HL-60 (cell line): ENCODE results near the gene PAK4.
A peak's percentile ranks its signal among the peaks of the same experiment; 100 is the strongest.

Experiments
- DNase-seq, 2 experiments: peaks; one replicate each; pipeline ENCODE4 v3.0.0-alpha.2; 2010 to 2020; ENCODE audit warnings: low read depth in 1 of 2, low spot score in 1 of 2
- H3K27ac ChIP-seq: fragments of 250-450 bp; sonication (Bioruptor Pico); replicated peaks from 2 replicates; pipeline ENCODE4 v1.5.1; 2020; ENCODE audit warnings: mild to moderate bottlenecking, moderate library complexity
- H3K27me3 ChIP-seq: fragments of 250-450 bp; sonication (Bioruptor Pico); 2 replicates; pipeline ENCODE4 v1.5.1; 2021; ENCODE audit warnings: mild to moderate bottlenecking, moderate library complexity; ENCODE audit not compliant: insufficient read depth, poor library complexity, severe bottlenecking
- H3K4me3 ChIP-seq: replicated peaks from 2 replicates; pipeline ENCODE4 v1.5.1; 2011; ENCODE audit warnings: mild to moderate bottlenecking, control low read depth, low read length; ENCODE audit not compliant: insufficient read depth
- GABPA ChIP-seq: IDR thresholded peaks from 2 replicates; pipeline ENCODE4 v1.6.1; 2012; ENCODE audit warnings: low read depth
- POLR2AphosphoS5 ChIP-seq: IDR thresholded peaks from 2 replicates; pipeline ENCODE4 v1.6.1; 2012; ENCODE audit warnings: low read depth
- SPI1 ChIP-seq: IDR thresholded peaks from 2 replicates; pipeline ENCODE4 v1.6.1; 2012; ENCODE audit warnings: low read depth, mild to moderate bottlenecking, borderline replicate concordance
- TF ChIP-seq, protein P1 (sequence below): IDR thresholded peaks from 2 replicates; pipeline ENCODE4 v1.6.1; 2012; ENCODE audit warnings: low read depth; ENCODE audit not compliant: insufficient replicate concordance
- TF ChIP-seq, protein P2 (sequence below): IDR thresholded peaks from one replicate; pipeline ENCODE4 v1.5.1; 2011; ENCODE audit warnings: low read length, control low read depth, inconsistent platforms; ENCODE audit not compliant: insufficient read depth

Gene PAK4

DNA sequence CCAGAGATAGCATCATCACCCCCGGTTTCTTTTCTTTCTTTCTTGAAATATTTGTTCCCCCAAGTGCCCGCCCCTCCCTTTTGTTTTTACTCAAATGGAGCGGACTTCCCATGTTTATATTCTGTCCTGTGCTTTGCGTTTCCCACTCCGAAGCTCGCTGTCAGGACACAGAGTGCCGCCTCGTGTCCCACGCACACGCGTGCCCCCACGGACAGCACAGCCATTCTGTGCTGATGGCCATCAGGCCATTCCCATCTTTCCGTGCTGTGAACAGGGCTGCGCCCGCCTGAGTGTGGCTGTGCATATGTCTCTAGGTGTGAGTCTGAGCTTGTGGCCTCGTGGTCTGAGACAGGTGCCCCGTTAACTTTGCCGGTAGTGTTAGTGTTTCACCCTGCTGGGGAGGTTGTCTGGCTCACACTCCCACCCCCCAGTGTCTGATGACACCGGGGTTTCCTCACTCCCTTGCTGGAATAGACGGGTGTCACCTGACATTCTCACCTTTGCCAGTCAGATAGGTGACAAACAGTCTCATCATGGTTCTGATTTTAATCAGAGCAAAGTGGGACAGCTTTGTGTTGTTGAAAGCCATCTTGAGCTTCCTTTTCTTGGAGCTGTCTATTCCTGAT, 6.9 kb downstream of the PAK4 start:
- no peaks in the 10 kb centered on the region for H3K27me3 ChIP-seq
- no peak overlapping the region for H3K4me3 ChIP-seq
- H3K27ac ChIP-seq: no peak overlapping the region
- TF ChIP-seq, protein P1, sequence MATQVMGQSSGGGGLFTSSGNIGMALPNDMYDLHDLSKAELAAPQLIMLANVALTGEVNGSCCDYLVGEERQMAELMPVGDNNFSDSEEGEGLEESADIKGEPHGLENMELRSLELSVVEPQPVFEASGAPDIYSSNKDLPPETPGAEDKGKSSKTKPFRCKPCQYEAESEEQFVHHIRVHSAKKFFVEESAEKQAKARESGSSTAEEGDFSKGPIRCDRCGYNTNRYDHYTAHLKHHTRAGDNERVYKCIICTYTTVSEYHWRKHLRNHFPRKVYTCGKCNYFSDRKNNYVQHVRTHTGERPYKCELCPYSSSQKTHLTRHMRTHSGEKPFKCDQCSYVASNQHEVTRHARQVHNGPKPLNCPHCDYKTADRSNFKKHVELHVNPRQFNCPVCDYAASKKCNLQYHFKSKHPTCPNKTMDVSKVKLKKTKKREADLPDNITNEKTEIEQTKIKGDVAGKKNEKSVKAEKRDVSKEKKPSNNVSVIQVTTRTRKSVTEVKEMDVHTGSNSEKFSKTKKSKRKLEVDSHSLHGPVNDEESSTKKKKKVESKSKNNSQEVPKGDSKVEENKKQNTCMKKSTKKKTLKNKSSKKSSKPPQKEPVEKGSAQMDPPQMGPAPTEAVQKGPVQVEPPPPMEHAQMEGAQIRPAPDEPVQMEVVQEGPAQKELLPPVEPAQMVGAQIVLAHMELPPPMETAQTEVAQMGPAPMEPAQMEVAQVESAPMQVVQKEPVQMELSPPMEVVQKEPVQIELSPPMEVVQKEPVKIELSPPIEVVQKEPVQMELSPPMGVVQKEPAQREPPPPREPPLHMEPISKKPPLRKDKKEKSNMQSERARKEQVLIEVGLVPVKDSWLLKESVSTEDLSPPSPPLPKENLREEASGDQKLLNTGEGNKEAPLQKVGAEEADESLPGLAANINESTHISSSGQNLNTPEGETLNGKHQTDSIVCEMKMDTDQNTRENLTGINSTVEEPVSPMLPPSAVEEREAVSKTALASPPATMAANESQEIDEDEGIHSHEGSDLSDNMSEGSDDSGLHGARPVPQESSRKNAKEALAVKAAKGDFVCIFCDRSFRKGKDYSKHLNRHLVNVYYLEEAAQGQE: no peak
- TF ChIP-seq POLR2AphosphoS5 (no peak), SPI1 (no peak), GABPA (no peak)
- TF ChIP-seq, protein P2, sequence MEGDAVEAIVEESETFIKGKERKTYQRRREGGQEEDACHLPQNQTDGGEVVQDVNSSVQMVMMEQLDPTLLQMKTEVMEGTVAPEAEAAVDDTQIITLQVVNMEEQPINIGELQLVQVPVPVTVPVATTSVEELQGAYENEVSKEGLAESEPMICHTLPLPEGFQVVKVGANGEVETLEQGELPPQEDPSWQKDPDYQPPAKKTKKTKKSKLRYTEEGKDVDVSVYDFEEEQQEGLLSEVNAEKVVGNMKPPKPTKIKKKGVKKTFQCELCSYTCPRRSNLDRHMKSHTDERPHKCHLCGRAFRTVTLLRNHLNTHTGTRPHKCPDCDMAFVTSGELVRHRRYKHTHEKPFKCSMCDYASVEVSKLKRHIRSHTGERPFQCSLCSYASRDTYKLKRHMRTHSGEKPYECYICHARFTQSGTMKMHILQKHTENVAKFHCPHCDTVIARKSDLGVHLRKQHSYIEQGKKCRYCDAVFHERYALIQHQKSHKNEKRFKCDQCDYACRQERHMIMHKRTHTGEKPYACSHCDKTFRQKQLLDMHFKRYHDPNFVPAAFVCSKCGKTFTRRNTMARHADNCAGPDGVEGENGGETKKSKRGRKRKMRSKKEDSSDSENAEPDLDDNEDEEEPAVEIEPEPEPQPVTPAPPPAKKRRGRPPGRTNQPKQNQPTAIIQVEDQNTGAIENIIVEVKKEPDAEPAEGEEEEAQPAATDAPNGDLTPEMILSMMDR: no peak
- no peak for DNase-seq

DNA sequence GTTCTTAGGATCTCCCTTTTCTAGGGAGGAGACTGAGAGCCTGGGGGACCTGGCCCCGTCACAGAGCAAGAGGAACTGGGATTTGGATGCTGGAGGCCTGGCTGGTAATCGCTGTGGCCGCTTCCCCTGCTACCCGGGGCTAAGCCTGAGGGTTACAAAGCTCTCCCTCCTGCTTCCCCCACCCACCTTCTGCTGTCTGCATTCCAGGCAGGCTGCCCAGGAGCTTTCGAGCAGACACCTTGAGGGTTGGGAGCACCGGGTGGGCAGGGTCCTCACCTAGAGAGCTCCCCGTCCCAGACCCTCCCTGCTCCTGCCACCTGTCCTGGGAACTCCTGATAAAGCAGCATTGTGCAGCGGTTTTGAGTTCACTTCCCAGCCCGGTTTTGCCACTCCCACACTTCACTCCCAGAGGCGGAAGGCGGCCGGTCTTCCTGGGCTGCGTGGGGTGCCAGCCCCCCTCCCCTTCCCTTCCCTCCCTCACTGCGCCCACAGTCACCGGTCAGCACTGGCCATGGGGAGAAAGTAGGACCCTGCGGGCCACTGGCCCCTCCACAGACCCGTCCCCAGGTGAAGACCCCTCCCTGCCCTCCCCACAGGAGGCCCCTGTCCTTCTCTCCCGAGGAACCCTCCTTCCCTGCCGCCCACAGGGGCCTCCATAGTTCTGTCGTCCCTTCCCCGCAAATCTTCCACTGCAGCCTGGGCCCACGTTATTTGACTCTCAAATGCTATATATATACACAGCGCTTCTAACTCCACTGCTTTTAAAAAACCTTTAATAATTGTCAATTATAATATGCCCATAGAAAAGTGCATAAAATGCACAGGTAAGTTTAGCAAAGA, 8.1 kb downstream of the PAK4 start:
- Histone ChIP-seq H3K27ac (no peak overlapping the region), H3K27me3 (no peaks in the 10 kb centered on the region), H3K4me3 (no peak overlapping the region)
- DNase-seq: no peak
- TF ChIP-seq, protein P2: no peak
- TF ChIP-seq SPI1: peak; percentile 41; the same call in 1 of the 2 replicates

DNA sequence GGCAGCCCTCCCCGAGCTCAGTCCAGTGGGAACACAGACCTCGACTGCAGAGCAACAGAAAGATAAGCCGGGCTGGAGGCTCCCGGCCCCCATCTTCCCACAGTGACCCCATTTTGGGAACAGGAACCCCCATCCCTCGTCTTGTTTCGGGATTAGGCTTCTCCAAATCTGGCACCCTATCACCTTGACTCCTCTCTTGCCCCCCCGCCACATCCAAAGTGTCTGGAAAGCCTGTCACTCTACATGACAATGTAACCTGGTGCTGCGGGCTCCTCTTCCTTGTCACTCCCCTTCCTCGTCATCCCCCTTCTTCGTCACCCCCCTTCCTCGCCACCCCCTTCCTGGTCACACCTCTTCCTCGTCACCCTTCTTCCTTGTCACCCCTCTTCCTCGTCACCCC, 10.1 kb downstream of the PAK4 start:
- TF ChIP-seq, protein P1: no peak
- TF ChIP-seq POLR2AphosphoS5 (no peak), SPI1 (no peak), GABPA (no peak)
- TF ChIP-seq, protein P2: no peak
- Histone ChIP-seq H3K27ac (no peak overlapping the region), H3K27me3 (no peaks in the 10 kb centered on the region)

More for the DNA sequence above, 10.1 kb downstream of the PAK4 start:
- no peak for DNase-seq
- no peak overlapping the region for H3K4me3 ChIP-seq
